Activated T-cell treated with anti-CD3 and anti-CD28 coated beads, Interleukin-2, amount 50 U/mL, for 4 hours (primary cell): ENCODE results near the gene FARS2. TPM values are rescaled to one million over a fixed set of nuclear protein-coding genes. Genes with fewer than 3 reads are reported as not detected.

Experiments
- ATAC-seq, 2 donors: fragments of 200-7000 bp; cut with Tn5 transposase; one replicate each; pipeline ENCODE4 v1.10.0; 2021
- DNase-seq: peaks from one replicate; pipeline ENCODE4 v3.0.0-alpha.2; 2020
- H3K27me3 Mint-ChIP-seq: one replicate; pipeline ENCODE4 v1.8.0; 2021; ENCODE audit warnings: low read depth, mixed read lengths
- H3K36me3 Mint-ChIP-seq: one replicate; pipeline ENCODE4 v1.8.0; 2022; ENCODE audit warnings: mixed read lengths; ENCODE audit not compliant: insufficient read depth
- H3K4me1 Mint-ChIP-seq: one replicate; pipeline ENCODE4 v1.8.0; 2021; ENCODE audit warnings: low read depth, mixed read lengths
- H3K4me3 Mint-ChIP-seq: one replicate; pipeline ENCODE4 v1.8.0; 2021; ENCODE audit warnings: mild to moderate bottlenecking, moderate library complexity, mixed read lengths
- H3K9me3 Mint-ChIP-seq: one replicate; pipeline ENCODE4 v1.8.0; 2021; ENCODE audit warnings: mixed read lengths
- total RNA-seq, 3 donors: library from RNA; stranded (reverse); gene quantifications; one replicate each; pipeline ENCODE4 v1.2.1, GENCODE V29; 2021

The FARS2 gene
- total RNA-seq, 3 donors from 2014 or later: 28.3 to 31.0 (median 29.9) TPM

DNA sequence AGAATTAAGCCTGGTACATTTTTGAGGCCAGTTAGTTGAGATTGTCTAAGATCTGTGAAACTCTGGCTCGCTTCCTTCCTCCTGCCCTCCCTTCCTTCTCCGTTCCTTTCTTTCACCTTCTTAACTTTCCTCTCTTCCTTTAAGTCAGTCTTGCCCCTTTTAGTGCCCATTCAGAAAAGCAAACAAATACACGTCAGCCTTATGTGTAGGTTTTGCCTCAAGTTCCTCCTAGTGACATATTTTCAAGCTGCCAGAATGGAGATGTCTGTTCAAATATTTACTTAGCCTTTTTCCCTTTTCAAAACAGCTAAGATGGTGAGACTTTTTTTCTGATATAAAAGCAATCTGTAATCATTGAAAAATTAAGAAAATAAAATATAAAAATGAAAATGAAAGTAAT lies 178.4 kb downstream of the FARS2 start:
- ATAC-seq: no peak
- DNase-seq: no peak
- peaks cover 15% of the 10 kb centered on the region for H3K9me3 Mint-ChIP-seq
- H3K4me1 Mint-ChIP-seq: peaks cover 11% of the 10 kb centered on the region
- H3K36me3 Mint-ChIP-seq: peaks cover 23% of the 10 kb centered on the region
- H3K27me3 Mint-ChIP-seq: no peaks in the 10 kb centered on the region
- no peak overlapping the region for H3K4me3 Mint-ChIP-seq

DNA sequence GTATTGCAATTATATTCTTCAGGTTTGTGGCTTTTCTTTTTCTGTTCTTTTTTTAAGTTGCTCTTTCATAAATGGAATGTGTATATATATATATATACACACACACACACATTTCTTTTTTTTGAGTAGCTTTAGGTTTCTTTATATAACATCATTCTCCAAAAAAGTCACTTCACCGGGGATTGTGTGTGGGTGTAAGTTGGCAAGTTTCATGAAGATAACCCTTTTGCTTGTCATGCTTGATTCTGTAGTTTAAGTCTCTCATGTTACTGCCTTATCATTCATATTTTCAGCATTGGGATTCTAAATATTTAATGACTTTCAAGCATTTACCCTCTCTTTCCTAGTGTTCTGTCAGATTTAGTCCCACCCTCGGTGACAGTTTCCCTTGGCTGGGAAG lies 181.0 kb downstream of the FARS2 start:
- H3K9me3 Mint-ChIP-seq: peaks cover 5% of the 10 kb centered on the region
- H3K27me3 Mint-ChIP-seq: no peaks in the 10 kb centered on the region
- no peak for DNase-seq
- peaks cover 11% of the 10 kb centered on the region for H3K4me1 Mint-ChIP-seq
- no peak overlapping the region for H3K4me3 Mint-ChIP-seq
- ATAC-seq: no peak
- peaks cover 19% of the 10 kb centered on the region for H3K36me3 Mint-ChIP-seq

DNA sequence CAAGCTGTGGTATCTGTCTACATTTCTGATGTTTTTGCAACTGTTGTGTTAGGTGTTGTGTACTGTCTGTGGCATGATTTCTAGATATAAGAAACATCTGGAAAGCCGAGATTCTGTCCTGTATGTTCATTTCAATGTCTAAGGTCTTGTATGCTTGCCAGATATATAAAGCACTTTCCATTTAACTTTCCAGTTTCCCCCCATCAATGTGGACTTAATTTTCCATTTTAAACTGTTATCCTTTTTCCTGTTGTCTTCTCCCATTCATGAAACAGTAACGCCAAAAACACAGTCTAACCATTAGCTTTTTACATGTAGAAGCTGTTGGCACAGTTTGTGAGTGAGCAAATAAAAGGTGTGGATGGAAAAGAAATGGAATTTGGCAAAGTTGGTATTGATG lies 181.6 kb downstream of the FARS2 start:
- DNase-seq (no peak), ATAC-seq (no peak)
- H3K27me3 Mint-ChIP-seq: no peaks in the 10 kb centered on the region
- peaks cover 11% of the 10 kb centered on the region for H3K4me1 Mint-ChIP-seq
- H3K36me3 Mint-ChIP-seq: peaks cover 17% of the 10 kb centered on the region
- no peak overlapping the region for H3K4me3 Mint-ChIP-seq
- no peaks in the 10 kb centered on the region for H3K9me3 Mint-ChIP-seq

DNA sequence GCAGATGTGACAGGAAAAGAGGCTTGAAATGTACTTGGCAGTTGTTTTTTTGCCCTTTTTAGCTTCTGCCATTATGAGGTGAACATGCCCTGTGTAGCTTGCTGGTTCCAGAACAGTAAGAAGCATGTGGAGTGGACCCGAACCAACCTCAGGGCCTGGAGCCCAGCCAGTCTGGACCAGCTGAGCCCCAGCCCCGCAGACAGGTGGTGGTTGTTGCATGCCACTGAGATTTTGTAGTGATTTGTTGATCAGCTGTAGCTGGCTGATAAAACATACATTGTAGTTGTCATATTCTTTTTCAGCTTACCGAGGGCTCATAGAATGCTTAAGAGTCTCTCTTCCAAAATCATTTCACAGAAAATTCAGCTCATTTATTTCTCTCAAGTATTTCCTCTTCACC lies 182.2 kb downstream of the FARS2 start:
- peaks cover 19% of the 10 kb centered on the region for H3K36me3 Mint-ChIP-seq
- no peaks in the 10 kb centered on the region for H3K27me3 Mint-ChIP-seq
- peaks cover 11% of the 10 kb centered on the region for H3K4me1 Mint-ChIP-seq
- no peak overlapping the region for H3K4me3 Mint-ChIP-seq
- ATAC-seq: no peak
- DNase-seq: no peak
- no peaks in the 10 kb centered on the region for H3K9me3 Mint-ChIP-seq

DNA sequence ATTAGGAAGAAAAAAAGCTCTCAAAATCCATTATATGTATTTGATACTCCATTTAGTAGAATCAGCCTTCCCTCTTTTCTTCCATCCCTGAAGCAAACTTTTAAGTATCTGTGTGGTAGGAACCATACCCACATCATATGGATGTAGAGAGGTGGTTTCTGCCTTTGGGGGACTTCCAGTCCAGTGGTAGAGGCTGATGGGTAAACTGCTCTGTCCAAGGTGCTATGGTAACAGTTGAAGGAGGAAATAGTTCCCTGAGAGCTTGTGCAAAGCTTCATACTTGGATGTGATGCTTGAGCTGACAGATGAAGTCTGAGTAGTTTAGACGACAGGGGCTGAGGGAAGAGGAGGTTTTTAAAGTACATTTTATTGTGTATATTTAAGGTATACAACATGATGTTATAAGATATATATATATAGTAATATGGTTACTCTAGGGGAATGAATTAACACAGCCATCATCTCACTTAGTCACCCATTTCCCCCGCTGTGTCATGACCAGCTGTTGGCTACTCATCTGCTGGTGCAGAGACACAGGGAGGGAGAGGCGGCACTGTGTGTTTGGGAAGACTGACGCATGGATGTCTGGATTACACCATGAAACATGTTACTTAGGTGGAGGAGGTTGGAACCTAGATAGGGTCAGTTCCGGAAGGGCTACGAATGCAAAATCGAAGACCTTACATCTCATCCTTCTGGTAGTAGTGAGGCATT lies 185.2 kb downstream of the FARS2 start:
- no peak overlapping the region for H3K4me3 Mint-ChIP-seq
- H3K27me3 Mint-ChIP-seq: no peaks in the 10 kb centered on the region
- peaks cover 21% of the 10 kb centered on the region for H3K36me3 Mint-ChIP-seq
- no peaks in the 10 kb centered on the region for H3K4me1 Mint-ChIP-seq
- no peak for DNase-seq
- H3K9me3 Mint-ChIP-seq: no peaks in the 10 kb centered on the region
- ATAC-seq: no peak

DNA sequence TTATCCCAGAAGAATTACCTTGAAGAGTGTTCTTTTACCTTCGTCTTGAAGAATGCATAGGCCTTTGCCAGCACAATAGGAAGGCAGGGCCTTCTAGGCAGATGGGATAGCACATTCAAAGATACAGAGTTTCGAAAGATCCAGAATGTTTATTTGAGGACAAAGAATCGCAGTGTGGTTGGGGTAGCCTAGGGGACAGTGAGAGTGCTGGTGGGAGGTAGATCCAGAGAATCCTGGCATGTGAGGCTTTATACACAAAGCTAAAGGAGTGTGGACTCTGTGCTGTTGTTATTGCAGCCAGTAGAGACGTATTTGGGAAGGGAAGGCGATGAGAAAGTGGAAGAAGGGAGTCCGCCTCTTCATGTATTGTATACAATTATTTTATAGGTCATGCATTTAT lies 186.6 kb downstream of the FARS2 start:
- DNase-seq (no peak), ATAC-seq (no peak)
- H3K36me3 Mint-ChIP-seq: peaks cover 21% of the 10 kb centered on the region
- H3K4me1 Mint-ChIP-seq: no peaks in the 10 kb centered on the region
- no peaks in the 10 kb centered on the region for H3K27me3 Mint-ChIP-seq
- H3K9me3 Mint-ChIP-seq: no peaks in the 10 kb centered on the region
- no peak overlapping the region for H3K4me3 Mint-ChIP-seq

DNA sequence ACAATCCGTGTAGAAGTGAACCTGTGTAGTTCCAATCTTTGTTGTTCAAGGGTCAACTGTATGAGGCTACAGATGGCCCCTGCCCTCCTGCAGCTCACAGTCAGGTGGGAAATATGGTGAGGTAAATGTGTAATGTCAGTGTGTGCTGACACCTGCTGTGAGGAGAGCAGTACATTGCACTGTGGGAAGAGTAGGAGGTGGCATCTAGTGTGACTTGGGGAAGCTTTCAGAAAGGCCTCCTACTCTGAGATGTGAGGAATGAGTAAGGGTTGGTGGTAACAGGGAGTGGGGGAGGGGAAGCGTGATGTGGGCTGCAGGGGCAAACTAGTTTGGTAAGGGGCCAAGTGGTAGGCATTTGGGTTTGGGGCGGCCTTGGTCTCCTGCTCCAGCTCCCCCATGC lies 188.8 kb downstream of the FARS2 start:
- no peaks in the 10 kb centered on the region for H3K9me3 Mint-ChIP-seq
- no peak for DNase-seq
- H3K36me3 Mint-ChIP-seq: peaks cover 29% of the 10 kb centered on the region
- peak in 1 of 2 donors; percentile 23 for ATAC-seq
- no peak overlapping the region for H3K4me3 Mint-ChIP-seq
- H3K27me3 Mint-ChIP-seq: no peaks in the 10 kb centered on the region
- no peaks in the 10 kb centered on the region for H3K4me1 Mint-ChIP-seq

DNA sequence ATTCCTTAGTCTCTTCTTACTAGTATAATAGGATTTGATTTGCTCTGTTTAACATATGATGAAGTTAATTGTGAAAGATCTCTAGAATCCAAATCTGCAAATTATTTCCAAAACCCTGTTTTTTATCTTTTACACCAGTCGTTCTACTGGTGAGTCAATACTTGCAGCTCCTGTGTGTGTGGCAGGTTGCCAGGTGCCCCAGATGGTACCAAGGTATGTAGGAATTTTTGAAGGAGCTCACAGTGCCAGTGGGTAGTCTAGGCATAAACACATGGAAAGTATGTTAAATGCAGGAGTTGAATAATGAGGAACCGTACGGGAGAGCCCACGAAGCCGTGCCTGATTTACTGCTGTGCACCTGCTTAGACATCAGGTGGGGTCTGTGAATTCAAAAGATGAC lies 192.2 kb downstream of the FARS2 start:
- DNase-seq (no peak), ATAC-seq (no peak)
- Mint-ChIP-seq H3K4me1 (no peaks in the 10 kb centered on the region), H3K27me3 (no peaks in the 10 kb centered on the region), H3K9me3 (no peaks in the 10 kb centered on the region), H3K36me3 (peaks cover 14% of the 10 kb centered on the region), H3K4me3 (no peak overlapping the region)

DNA sequence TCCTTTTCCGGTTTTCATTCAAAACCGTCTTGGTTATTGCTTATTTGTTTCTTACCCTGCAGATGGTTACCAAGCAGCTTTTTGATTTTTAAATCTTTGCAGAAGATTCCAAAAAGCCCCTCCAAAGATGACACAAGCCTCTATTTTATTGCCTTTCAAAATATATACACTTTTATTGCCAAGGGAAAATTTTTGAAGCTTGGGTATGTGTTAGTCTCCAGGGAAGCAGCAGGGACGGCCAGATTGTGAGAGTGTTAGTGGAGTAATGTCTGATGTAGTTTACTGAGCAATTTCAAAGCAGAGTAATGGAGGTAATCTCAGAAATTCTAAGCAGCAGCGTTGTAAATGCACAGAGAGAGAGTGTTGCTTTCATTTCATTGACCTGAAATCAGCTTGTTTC lies 193.8 kb downstream of the FARS2 start:
- no peaks in the 10 kb centered on the region for H3K27me3 Mint-ChIP-seq
- DNase-seq (no peak), ATAC-seq (no peak)
- peaks cover 12% of the 10 kb centered on the region for H3K36me3 Mint-ChIP-seq
- H3K9me3 Mint-ChIP-seq: no peaks in the 10 kb centered on the region
- H3K4me1 Mint-ChIP-seq: peaks cover 8% of the 10 kb centered on the region
- no peak overlapping the region for H3K4me3 Mint-ChIP-seq

DNA sequence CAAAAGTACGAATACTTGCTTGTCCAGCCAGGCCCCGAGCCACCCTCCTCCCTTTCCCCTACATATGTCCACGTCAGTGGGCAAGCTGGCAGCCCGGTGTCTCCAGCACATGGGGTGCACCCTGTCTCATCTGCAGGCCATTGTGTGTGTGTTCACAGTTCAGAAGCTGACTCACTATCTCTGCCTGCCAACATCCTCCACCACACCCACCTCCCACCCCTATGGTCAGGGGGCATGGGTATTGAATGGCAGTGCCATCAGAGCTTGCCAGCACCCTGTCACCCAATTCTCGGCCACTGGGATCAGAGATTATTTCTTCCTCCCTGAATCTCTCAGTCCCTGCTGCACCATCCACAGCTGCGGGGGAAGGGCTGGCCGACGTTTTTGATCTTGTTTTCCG lies 195.7 kb downstream of the FARS2 start:
- H3K4me3 Mint-ChIP-seq: no peak overlapping the region

DNA sequence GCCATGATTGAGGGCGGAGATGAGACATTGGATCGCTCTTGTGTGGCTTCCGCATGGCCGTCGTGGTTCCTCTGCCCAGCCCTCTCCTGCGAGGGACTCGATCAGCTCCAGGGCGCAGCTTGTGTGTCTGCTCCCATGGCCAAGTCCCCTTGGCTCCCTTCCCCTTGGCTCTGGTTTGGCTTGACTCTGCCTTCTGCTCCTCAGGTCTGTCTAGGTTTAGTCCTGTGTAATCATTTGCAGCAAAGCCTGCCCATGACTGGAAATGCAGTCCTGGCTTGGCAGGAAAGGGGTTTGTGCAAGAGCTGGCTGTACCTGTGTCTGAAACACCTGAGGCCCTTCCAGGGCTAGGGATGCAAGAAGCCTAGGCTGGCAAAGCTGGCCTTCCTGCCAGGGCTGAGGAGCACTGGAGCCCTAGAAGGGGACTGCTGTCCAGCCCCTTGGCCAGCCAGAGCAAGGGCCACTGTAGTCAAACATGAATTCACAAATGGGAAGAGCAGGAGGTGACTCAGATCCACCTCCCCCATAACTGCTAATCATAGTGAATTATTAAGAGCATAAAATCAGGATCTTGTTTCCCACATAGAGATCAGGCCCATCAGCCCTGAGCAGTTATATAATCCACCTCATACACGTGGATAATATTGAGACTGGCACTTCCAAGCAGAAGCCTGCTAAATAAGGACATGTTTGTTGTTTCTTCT lies 196.8 kb downstream of the FARS2 start:
- Mint-ChIP-seq H3K4me1 (peaks cover 11% of the 10 kb centered on the region), H3K27me3 (no peaks in the 10 kb centered on the region), H3K36me3 (peaks cover 20% of the 10 kb centered on the region), H3K4me3 (no peak overlapping the region), H3K9me3 (no peaks in the 10 kb centered on the region)
- no peak for DNase-seq
- no peak for ATAC-seq

More for the DNA sequence above, 195.7 kb downstream of the FARS2 start:
- no peak for ATAC-seq
- DNase-seq: no peak
- Mint-ChIP-seq H3K27me3 (no peaks in the 10 kb centered on the region), H3K9me3 (no peaks in the 10 kb centered on the region), H3K36me3 (peaks cover 18% of the 10 kb centered on the region), H3K4me1 (peaks cover 11% of the 10 kb centered on the region)

DNA sequence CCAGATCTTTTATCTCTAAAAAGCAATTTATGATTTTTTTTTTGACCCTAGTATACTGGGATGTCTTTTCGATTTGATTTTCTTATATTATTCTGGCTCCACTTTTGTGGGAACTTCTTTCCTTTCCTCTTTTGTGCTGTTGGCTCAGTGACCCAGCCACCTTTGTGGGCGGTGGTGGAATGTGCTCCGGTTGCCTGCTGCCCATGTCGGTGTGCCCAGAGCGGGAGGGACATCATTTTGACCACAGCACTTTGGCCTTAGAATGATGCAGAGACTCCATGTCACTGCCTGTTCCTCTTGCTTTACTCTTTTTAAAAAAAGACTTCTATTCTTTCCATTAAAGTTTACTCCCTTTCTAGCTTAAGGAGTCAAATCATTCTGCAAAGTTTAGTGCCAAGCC lies 198.0 kb downstream of the FARS2 start:
- no peak for ATAC-seq
- Mint-ChIP-seq H3K4me1 (peaks cover 11% of the 10 kb centered on the region), H3K9me3 (no peaks in the 10 kb centered on the region), H3K36me3 (peaks cover 16% of the 10 kb centered on the region), H3K4me3 (no peak overlapping the region), H3K27me3 (no peaks in the 10 kb centered on the region)
- DNase-seq: no peak

DNA sequence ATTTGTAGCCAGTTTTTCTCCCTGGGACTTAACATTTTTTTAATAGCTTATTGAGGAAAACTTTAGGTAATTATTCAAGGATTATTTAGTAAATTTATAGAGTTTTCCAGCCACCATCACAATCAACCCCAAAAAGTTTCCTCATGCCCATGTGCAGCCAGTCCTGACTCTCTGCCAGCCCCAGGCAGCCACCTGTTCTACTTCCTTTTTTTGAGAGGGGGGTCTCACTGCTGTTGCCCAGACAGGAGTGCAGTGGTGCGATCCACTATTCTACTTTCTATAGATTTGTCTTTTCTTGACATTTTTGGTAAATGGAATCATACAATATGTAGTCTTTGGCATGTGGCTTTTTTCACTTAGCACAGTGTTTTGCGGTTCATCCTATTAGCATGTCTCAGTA lies 200.1 kb downstream of the FARS2 start:
- DNase-seq (no peak), ATAC-seq (no peak)
- H3K36me3 Mint-ChIP-seq: peaks cover 12% of the 10 kb centered on the region
- no peaks in the 10 kb centered on the region for H3K9me3 Mint-ChIP-seq
- H3K4me1 Mint-ChIP-seq: peaks cover 11% of the 10 kb centered on the region
- H3K4me3 Mint-ChIP-seq: no peak overlapping the region
- H3K27me3 Mint-ChIP-seq: no peaks in the 10 kb centered on the region

DNA sequence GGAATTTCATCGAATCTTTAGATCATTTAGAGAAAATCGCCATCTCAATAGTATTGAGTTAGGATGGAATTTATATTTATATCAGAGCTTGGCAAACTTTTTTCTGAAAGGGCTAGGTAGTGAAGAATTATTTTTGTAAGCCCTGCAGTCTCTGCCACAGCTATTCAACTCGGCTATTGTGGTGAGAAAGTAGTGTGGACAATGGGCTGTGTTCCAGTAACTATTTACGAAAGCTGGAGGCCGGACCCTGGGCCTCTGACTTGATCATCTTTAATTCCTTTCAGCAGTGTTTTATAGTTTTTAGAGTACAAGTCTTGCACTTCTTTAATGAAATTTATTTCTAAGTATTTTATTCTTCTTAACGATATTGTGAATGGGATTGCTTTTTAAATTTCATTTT lies 201.5 kb downstream of the FARS2 start:
- H3K4me1 Mint-ChIP-seq: peaks cover 16% of the 10 kb centered on the region
- no peak overlapping the region for H3K4me3 Mint-ChIP-seq
- DNase-seq: no peak
- peaks cover 12% of the 10 kb centered on the region for H3K36me3 Mint-ChIP-seq
- no peaks in the 10 kb centered on the region for H3K27me3 Mint-ChIP-seq
- H3K9me3 Mint-ChIP-seq: no peaks in the 10 kb centered on the region
- ATAC-seq: no peak

DNA sequence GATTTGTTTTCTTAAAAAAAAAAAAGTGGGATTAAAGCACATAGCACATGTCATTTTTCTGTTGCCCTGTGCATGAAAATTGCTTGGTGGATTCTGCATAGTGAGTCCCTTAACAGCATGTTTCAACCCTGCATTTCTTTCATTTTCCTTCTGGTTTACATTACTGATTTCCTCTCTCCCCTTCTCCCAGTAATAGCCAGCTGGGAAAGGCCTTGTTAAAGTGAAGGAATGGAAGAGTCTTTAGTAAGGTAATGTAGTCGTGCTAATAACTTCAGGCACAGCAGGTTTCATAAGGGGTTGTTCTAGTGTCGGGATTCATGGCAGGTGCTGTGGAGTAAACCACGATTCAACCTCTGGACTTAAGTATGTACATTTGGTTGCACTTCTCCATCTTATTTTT lies 202.4 kb downstream of the FARS2 start:
- peaks cover 16% of the 10 kb centered on the region for H3K4me1 Mint-ChIP-seq
- H3K36me3 Mint-ChIP-seq: peaks cover 12% of the 10 kb centered on the region
- DNase-seq (no peak), ATAC-seq (no peak)
- H3K27me3 Mint-ChIP-seq: no peaks in the 10 kb centered on the region
- H3K9me3 Mint-ChIP-seq: no peaks in the 10 kb centered on the region
- H3K4me3 Mint-ChIP-seq: no peak overlapping the region
